H1 (cell line): Measurements from ENCODE around the gene MST1R. TPM values are rescaled to one million over a fixed set of nuclear protein-coding genes. Genes with fewer than 3 reads are reported as not detected.

Source experiments
- CTCF ChIA-PET: fragments of 300-600 bp; sonication (Branson Sonifier 250); formaldehyde crosslinking; loops from one replicate; lab custom pipeline; 2021; ENCODE audit not compliant: partially characterized antibody; lab: Charles Lee
- POLR2A ChIA-PET: fragments of 300-600 bp; sonication (Branson Sonifier 250); formaldehyde crosslinking; loops from one replicate; lab custom pipeline; 2021; ENCODE audit warnings: inconsistent platforms; ENCODE audit not compliant: partially characterized antibody; lab: Charles Lee
- DNase-seq, 2 experiments: peaks; one replicate each; pipeline versions ENCODE4 v3.0.0 to v3.0.0-alpha.2; 2010 to 2022; ENCODE audit warnings: low spot score in 2 of 2, low read depth in 1 of 2, mixed read lengths in 1 of 2
- FAIRE-seq: peaks from 2 replicates; lab custom pipeline; 2011; peaks lifted over from hg19 to GRCh38; lab: Jason Lieb, UNC
- H2AFZ ChIP-seq: 2 replicates; pipeline ENCODE4 v1.8.1; 2012; ENCODE audit warnings: low read length, inconsistent platforms
- H2AK5ac ChIP-seq: 2 replicates; pipeline ENCODE4 v1.6.1; 2013; ENCODE audit warnings: low read depth, low read length
- H2BK120ac ChIP-seq: replicated peaks from 2 replicates; pipeline ENCODE3; 2013; ENCODE audit warnings: low read depth, low read length, inconsistent platforms
- H2BK12ac ChIP-seq: 2 replicates; pipeline ENCODE4 v1.6.1; 2013; ENCODE audit warnings: low read depth, low read length
- H2BK15ac ChIP-seq: 2 replicates; pipeline ENCODE4 v1.6.1; 2013; ENCODE audit warnings: low read length
- H2BK20ac ChIP-seq: 2 replicates; pipeline ENCODE4 v1.6.1; 2013; ENCODE audit warnings: low read length
- H2BK5ac ChIP-seq: 2 replicates; pipeline ENCODE4 v1.6.1; 2013; ENCODE audit warnings: low read depth, low read length
- H3K14ac ChIP-seq: 2 replicates; pipeline ENCODE4 v1.6.1; 2013; ENCODE audit warnings: inconsistent platforms; ENCODE audit not compliant: insufficient read length
- H3K18ac ChIP-seq: 2 replicates; pipeline ENCODE4 v1.6.1; 2013; ENCODE audit warnings: low read length; ENCODE audit errors: extremely low read depth
- H3K23ac ChIP-seq: 2 replicates; pipeline ENCODE4 v1.6.1; 2013; ENCODE audit warnings: inconsistent platforms; ENCODE audit not compliant: insufficient read length
- H3K23me2 ChIP-seq: 2 replicates; pipeline ENCODE4 v1.6.1; 2013; ENCODE audit warnings: low read depth, low read length
- H3K27ac ChIP-seq: 2 replicates; pipeline ENCODE4 v1.6.1; 2011; ENCODE audit warnings: low read depth, low read length, inconsistent platforms
- H3K27me3 ChIP-seq, 4 experiments: replicated peaks in 1 of 4; 1 replicate in 1 of 4; 2 replicates in 3 of 4; pipeline versions ENCODE4 v1.6.1 to v1.8.1; 2011 to 2013; ENCODE audit warnings: low read length in 3 of 4, mild to moderate bottlenecking in 3 of 4, inconsistent platforms in 2 of 4, mixed read lengths in 2 of 4, moderate library complexity in 1 of 4; ENCODE audit not compliant: control insufficient read depth in 3 of 4, insufficient read depth in 3 of 4; ENCODE audit errors: extremely low read depth in 1 of 4
- H3K36me3 ChIP-seq, 4 experiments: 2 replicates each; pipeline versions ENCODE4 v1.6.1 to v1.8.1; 2011 to 2013; ENCODE audit warnings: mild to moderate bottlenecking in 4 of 4, low read length in 3 of 4, moderate library complexity in 2 of 4, control low read depth in 1 of 4, inconsistent platforms in 1 of 4; ENCODE audit not compliant: insufficient read depth in 4 of 4, control insufficient read depth in 2 of 4
- H3K4ac ChIP-seq: replicated peaks from 2 replicates; pipeline ENCODE3; 2013; ENCODE audit warnings: low read length, low read depth, mixed read lengths, inconsistent platforms; ENCODE audit not compliant: insufficient read length
- H3K4me1 ChIP-seq, 4 experiments: replicated peaks in 1 of 4; 1 replicate in 1 of 4; 2 replicates in 3 of 4; pipeline versions ENCODE4 v1.6.1 to v1.8.1; 2011 to 2013; ENCODE audit warnings: low read length in 3 of 4, inconsistent platforms in 2 of 4, mixed read lengths in 1 of 4; ENCODE audit not compliant: insufficient read depth in 4 of 4, control insufficient read depth in 3 of 4
- H3K4me2 ChIP-seq, 2 experiments: 2 replicates each; pipeline versions ENCODE4 v1.6.1 to v1.8.1; 2011 to 2013; ENCODE audit warnings: low read depth in 2 of 2, low read length in 2 of 2, control low read depth in 1 of 2, inconsistent platforms in 1 of 2, mild to moderate bottlenecking in 1 of 2; ENCODE audit not compliant: insufficient read depth in 1 of 2
- H3K4me3 ChIP-seq, 4 experiments: fragments of 200-600, 300-600 bp in 1 of 4; sonication (generic), shearing (Covaris generic), sonication (Bioruptor Twin) in 1 of 4; 2 replicates each; pipeline versions ENCODE4 v1.5.1 to v1.8.1; 2011 to 2016; ENCODE audit warnings: low read length in 4 of 4, low read depth in 3 of 4, control low read depth in 2 of 4, inconsistent platforms in 2 of 4, mild to moderate bottlenecking in 2 of 4, mixed read lengths in 1 of 4, moderate library complexity in 1 of 4; ENCODE audit not compliant: insufficient read depth in 2 of 4; ENCODE audit errors: extremely low read depth in 1 of 4
- H3K56ac ChIP-seq: replicated peaks from 2 replicates; pipeline ENCODE3; 2013; ENCODE audit warnings: low read depth, mild to moderate bottlenecking, mixed read lengths, low read length, inconsistent platforms; ENCODE audit not compliant: insufficient read length
- H3K79me1 ChIP-seq: 2 replicates; pipeline ENCODE4 v1.6.1; 2013; ENCODE audit warnings: low read depth, low read length, control low read depth
- H3K79me2 ChIP-seq, 2 experiments: 2 replicates each; pipeline versions ENCODE4 v1.6.1 to v1.8.1; 2012 to 2013; ENCODE audit warnings: low read length in 2 of 2, mild to moderate bottlenecking in 2 of 2, inconsistent platforms in 1 of 2; ENCODE audit not compliant: insufficient read depth in 2 of 2, control insufficient read depth in 1 of 2
- H3K9ac ChIP-seq, 4 experiments: replicated peaks in 1 of 4; 1 replicate in 1 of 4; 2 replicates in 3 of 4; pipeline versions ENCODE4 v1.6.1 to v1.8.1; 2011 to 2013; ENCODE audit warnings: low read depth in 3 of 4, low read length in 3 of 4, control low read depth in 2 of 4, mild to moderate bottlenecking in 2 of 4, moderate library complexity in 2 of 4, inconsistent platforms in 1 of 4; ENCODE audit errors: extremely low read depth in 1 of 4
- H3K9me3 ChIP-seq, 2 experiments: 2 replicates each; pipeline versions ENCODE4 v1.6.1 to v1.8.1; 2012 to 2013; ENCODE audit warnings: mild to moderate bottlenecking in 2 of 2, moderate library complexity in 2 of 2, control low read depth in 1 of 2, inconsistent platforms in 1 of 2, low read depth in 1 of 2, low read length in 1 of 2, mixed read lengths in 1 of 2; ENCODE audit not compliant: insufficient read depth in 2 of 2
- H4K20me1 ChIP-seq, 2 experiments: replicated peaks in 1 of 2; 2 replicates each; pipeline versions ENCODE3 to v1.8.1; 2011 to 2013; ENCODE audit warnings: inconsistent platforms in 2 of 2, low read length in 2 of 2, mild to moderate bottlenecking in 1 of 2; ENCODE audit not compliant: insufficient read depth in 2 of 2, control insufficient read depth in 1 of 2
- H4K5ac ChIP-seq: 2 replicates; pipeline ENCODE4 v1.6.1; 2013; ENCODE audit warnings: low read length, low read depth, mixed read lengths, inconsistent platforms; ENCODE audit not compliant: insufficient read length
- H4K8ac ChIP-seq: 2 replicates; pipeline ENCODE4 v1.8.0; 2013; ENCODE audit warnings: mild to moderate bottlenecking, moderate library complexity, low read length, inconsistent platforms; ENCODE audit not compliant: insufficient read depth; ENCODE audit errors: extremely low read depth
- H4K91ac ChIP-seq: replicated peaks from 2 replicates; pipeline ENCODE3; 2013; ENCODE audit warnings: low read length, mixed read lengths, inconsistent platforms; ENCODE audit not compliant: insufficient read length
- BACH1 ChIP-seq: IDR thresholded peaks from 2 replicates; pipeline ENCODE4 v1.6.1; 2012; ENCODE audit warnings: low read length, improper control_type of control experiment
- CBX5 ChIP-seq: fragments of 300-800, 300-1000 bp; sonication (generic); IDR thresholded peaks from 2 replicates; pipeline ENCODE4 v1.7.1; 2016; ENCODE audit warnings: antibody characterized with exemption, low read length, low read depth
- CEBPB ChIP-seq: IDR thresholded peaks from 2 replicates; pipeline ENCODE4 v1.6.1; 2012; ENCODE audit warnings: low read depth, low read length
- CHD1 ChIP-seq: IDR thresholded peaks from 2 replicates; pipeline ENCODE4 v1.6.1; 2012; ENCODE audit warnings: low read depth, low read length, improper control_type of control experiment
- KDM1A ChIP-seq: fragments of 200-600, 300-600 bp; sonication (generic); IDR thresholded peaks from 2 replicates; pipeline ENCODE4 v1.7.1; 2016; ENCODE audit warnings: mild to moderate bottlenecking, low read length, borderline replicate concordance
- KDM4A ChIP-seq: IDR thresholded peaks from one replicate; pipeline ENCODE4 v1.7.1; 2012; ENCODE audit warnings: low read depth, mild to moderate bottlenecking, moderate library complexity, low read length, inconsistent platforms; ENCODE audit not compliant: severe bottlenecking
- MAX ChIP-seq: IDR thresholded peaks from 2 replicates; pipeline ENCODE4 v1.6.1; 2012; ENCODE audit warnings: inconsistent platforms
- NANOG ChIP-seq: IDR thresholded peaks from 2 replicates; pipeline ENCODE4 v1.6.1; 2011; ENCODE audit warnings: low read length, low read depth, mild to moderate bottlenecking, inconsistent platforms; ENCODE audit not compliant: insufficient read depth, poor library complexity, severe bottlenecking
- RNF2 ChIP-seq: fragments of 200-900, 300-1000 bp; sonication (generic); IDR thresholded peaks from 2 replicates; pipeline ENCODE4 v1.7.1; 2016; ENCODE audit warnings: borderline replicate concordance, low read depth, mild to moderate bottlenecking, antibody characterized with exemption, low read length; ENCODE audit not compliant: poor library complexity, severe bottlenecking; ENCODE audit errors: missing control alignments
- TBP ChIP-seq: IDR thresholded peaks from 2 replicates; pipeline ENCODE4 v1.6.1; 2011; ENCODE audit warnings: low read depth, low read length, improper control_type of control experiment
- WGBS, 2 experiments: shearing (Covaris generic) in 1 of 2; methylation state at CpG; one replicate each; pipeline versions ENCODE4 v1.1.6 to v1.1.7; 2013 to 2015; ENCODE audit warnings: low lambda C conversion rate in 2 of 2, mixed read lengths in 2 of 2, inconsistent platforms in 1 of 2, low coverage in 1 of 2, missing lambda C conversion rate in 1 of 2; ENCODE audit not compliant: insufficient replicate concordance in 2 of 2, insufficient coverage in 1 of 2, insufficient read length in 1 of 2; ENCODE audit errors: extremely low coverage in 1 of 2, missing lambda C conversion rate in 1 of 2; 5-methylcytosine and 5-hydroxymethylcytosine counted together
- polyA plus RNA-seq, 7 experiments: library from polyadenylated mRNA; depleted of rRNA in 3 of 7; stranded (reverse) in 5 of 7; unstranded in 2 of 7; fragments of >200 nt in 5 of 7; fragments of 200-250 nt in 2 of 7; gene quantifications; 1 replicate in 5 of 7; 2 replicates in 1 of 7; 4 replicates in 1 of 7; pipeline versions ENCODE4 v1.2.1 to v1.2.3, GENCODE V29; 2011 to 2013; ENCODE audit warnings: missing spikeins in 2 of 7, mixed read lengths in 2 of 7
- total RNA-seq: library from RNA; stranded (reverse); fragmentation: NEBNext Ultra II Directional; extraction: Animal tissue kit (Norgen Biotek cat#: 25700); gene quantifications from 2 replicates; pipeline ENCODE4 v1.2.1, GENCODE V29; 2021

Gene MST1R
- total and polyA plus RNA-seq, 2 of the 8 experiments (the other 6 are each of a cell fraction or from before 2014, with no cell fraction given) = 4.8 to 7.6 TPM

- Histone ChIP-seq H2BK15ac (no peak overlapping the region), H3K4me2 (no peak overlapping the region; a peak in 1 of 4 replicates), H2BK120ac (no peak overlapping the region), H3K18ac (no peak overlapping the region), H3K27ac (no peak overlapping the region; the same call in 1 of the 2 replicates), H3K27me3 (peaks cover 0 to 3% (median 1%) of the 10 kb centered on the region in 4 experiments; a peak in 3 of 7 replicates), H3K4me3 (no peak overlapping the region), H3K23me2 (no peaks in the 10 kb centered on the region; the same call in 1 of the 2 replicates), H2BK12ac (0 out of 2 replicates have a peak overlapping the region, but pooled peaks have one; percentile 71), H3K14ac (no peak overlapping the region), H3K23ac (no peak overlapping the region), H3K79me2 (no peaks in the 10 kb centered on the region), H4K8ac (peak overlapping the region; percentile 45; the same call in 1 of the 2 replicates), H3K79me1 (no peaks in the 10 kb centered on the region), H3K4ac (no peak overlapping the region), H3K9me3 (no peaks in the 10 kb centered on the region), H3K56ac (no peak overlapping the region), H4K20me1 (peaks cover 0 to 2% of the 10 kb centered on the region in 2 experiments), H3K36me3 (no peaks in the 10 kb centered on the region), H2AFZ (no peak overlapping the region), H3K4me1 (peaks cover 0 to 21% (median 14%) of the 10 kb centered on the region in 4 experiments; a peak in 6 of 7 replicates), H2BK20ac (no peak overlapping the region), H4K5ac (no peak overlapping the region), H3K9ac (no peak overlapping the region)
- FAIRE-seq = no peak
- WGBS, 2 experiments = 82% methylated on average over 8 of the region's 11 CpGs; no CpG with 5 or more reads in 1 of the 2 experiments
- POLR2A ChIA-PET = interaction anchor here (0.8 to 3.0 kb wide), 9 partner anchors 9 to 62 kb away, joined by 3 to 16 read pairs (median 5); partner anchors contain the start of genes MON1A and RBM6
- TF ChIP-seq NANOG = no peak
- no peak for TF ChIP-seq CHD1
- no peak for TF ChIP-seq BACH1
- TF ChIP-seq MAX = no peak
- TF ChIP-seq KDM4A = no peak
- TF ChIP-seq KDM1A = no peak
- no peak for TF ChIP-seq CEBPB
- no peak for TF ChIP-seq TBP
- TF ChIP-seq CBX5 = no peak
- TF ChIP-seq RNF2 = no peak
- TF ChIP-seq, all 59 proteins: peak for 0
- H2BK5ac ChIP-seq = no peak overlapping the region
- no peak overlapping the region for H2AK5ac ChIP-seq
- CTCF ChIA-PET = interaction anchor here (0.7 to 16.1 kb wide), 20 partner anchors 9 to 293 kb away, joined by 3 to 306 read pairs (median 8); partner anchors contain the start of genes CAMKV, CDHR4, INKA1 and MON1A
- no peak for DNase-seq
- no peak overlapping the region for H4K91ac ChIP-seq
Observed at GRCh38 chr3:49901366-49902339, 2.0 kb downstream of the MST1R start.
